ENCODE measurements around the gene B4GALNT2.

DNA sequence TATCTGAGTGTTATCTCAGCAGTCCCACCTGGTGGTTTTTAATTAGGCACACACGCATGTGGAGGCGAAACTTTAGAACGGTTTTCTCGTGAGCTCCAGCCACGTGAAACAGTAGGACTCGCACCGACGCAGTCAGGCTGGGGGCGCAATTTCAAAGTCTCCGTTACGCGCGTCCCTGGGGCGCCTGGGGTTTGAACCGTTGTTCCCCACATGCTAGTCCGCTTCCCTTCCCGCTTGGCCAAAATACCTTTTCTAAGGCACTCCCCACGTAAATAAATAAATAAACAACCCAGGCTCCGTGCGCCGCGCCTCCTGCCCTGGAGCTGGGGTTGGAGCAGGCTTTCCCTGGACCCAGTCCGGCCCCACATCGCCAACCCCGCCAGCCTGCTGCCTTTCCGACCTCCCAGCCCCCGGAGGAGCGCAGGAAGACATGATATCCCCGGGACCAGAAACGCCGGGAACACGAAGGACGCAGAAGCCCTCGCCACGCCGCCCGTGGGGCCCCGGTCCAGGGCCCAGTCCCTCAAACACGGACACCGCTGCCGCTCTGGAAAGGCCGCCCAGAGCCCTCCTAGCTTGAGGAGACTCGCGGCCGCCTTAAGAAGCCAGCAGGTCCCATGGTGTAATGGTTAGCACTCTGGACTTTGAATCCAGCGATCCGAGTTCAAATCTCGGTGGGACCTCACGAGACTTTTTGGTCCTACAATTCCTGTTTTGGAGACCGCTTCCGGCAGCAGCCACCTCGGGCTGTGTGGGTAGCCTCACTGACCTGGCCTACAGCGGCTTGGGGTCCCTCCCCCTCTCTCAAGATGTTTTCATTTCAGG, 59.6 kb downstream of the B4GALNT2 start:
- TF ChIP-seq, protein P1, sequence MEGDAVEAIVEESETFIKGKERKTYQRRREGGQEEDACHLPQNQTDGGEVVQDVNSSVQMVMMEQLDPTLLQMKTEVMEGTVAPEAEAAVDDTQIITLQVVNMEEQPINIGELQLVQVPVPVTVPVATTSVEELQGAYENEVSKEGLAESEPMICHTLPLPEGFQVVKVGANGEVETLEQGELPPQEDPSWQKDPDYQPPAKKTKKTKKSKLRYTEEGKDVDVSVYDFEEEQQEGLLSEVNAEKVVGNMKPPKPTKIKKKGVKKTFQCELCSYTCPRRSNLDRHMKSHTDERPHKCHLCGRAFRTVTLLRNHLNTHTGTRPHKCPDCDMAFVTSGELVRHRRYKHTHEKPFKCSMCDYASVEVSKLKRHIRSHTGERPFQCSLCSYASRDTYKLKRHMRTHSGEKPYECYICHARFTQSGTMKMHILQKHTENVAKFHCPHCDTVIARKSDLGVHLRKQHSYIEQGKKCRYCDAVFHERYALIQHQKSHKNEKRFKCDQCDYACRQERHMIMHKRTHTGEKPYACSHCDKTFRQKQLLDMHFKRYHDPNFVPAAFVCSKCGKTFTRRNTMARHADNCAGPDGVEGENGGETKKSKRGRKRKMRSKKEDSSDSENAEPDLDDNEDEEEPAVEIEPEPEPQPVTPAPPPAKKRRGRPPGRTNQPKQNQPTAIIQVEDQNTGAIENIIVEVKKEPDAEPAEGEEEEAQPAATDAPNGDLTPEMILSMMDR (IDR thresholded peaks at IDR 0.05; ENCODE audit: low read depth, low read length, poor library complexity, severe bottlenecking) = peak; percentile 67
- no peak for TF ChIP-seq EZH2phosphoT487 (IDR thresholded peaks at IDR 0.05; ENCODE audit: borderline replicate concordance, low read length)
